Heart right ventricle (tissue), 16 donors: ENCODE data around the gene MYRF. TPM values are rescaled to one million over a fixed set of nuclear protein-coding genes. Genes with fewer than 3 reads are reported as not detected.

Source experiments
- ATAC-seq, 8 donors: fragments of 200-7000 bp; cut with Tn5 transposase; one replicate each; pipeline ENCODE4 v1.9.1; 2020; ENCODE audit warnings: mild to moderate bottlenecking in 8 of 8, moderate library complexity in 8 of 8, moderate number of reproducible peaks in 1 of 8
- DNase-seq, 2 donors: peaks; one replicate each; pipeline ENCODE4 v3.0.0-alpha.2; 2020
- H3K27ac ChIP-seq, 10 donors: fragments of 200-600 bp; sonication (generic) in 2 of 10; one replicate each; pipeline versions ENCODE4 v1.5.0 to v1.8.0; 2020 to 2022; ENCODE audit warnings: mild to moderate bottlenecking in 3 of 10
- H3K27me3 ChIP-seq, 7 donors: fragments of 200-600 bp; one replicate each; pipeline ENCODE4 v1.8.0; 2021 to 2022; ENCODE audit warnings: mild to moderate bottlenecking in 2 of 7
- H3K36me3 ChIP-seq, 9 donors: fragments of 200-600 bp; sonication (generic) in 1 of 9; one replicate each; pipeline versions ENCODE4 v1.5.0 to v1.8.0; 2020 to 2022; ENCODE audit warnings: mild to moderate bottlenecking in 2 of 9
- H3K4me1 ChIP-seq, 9 donors: fragments of 200-600 bp; sonication (generic) in 1 of 9; one replicate each; pipeline versions ENCODE4 v1.5.0 to v1.8.0; 2020 to 2022; ENCODE audit warnings: mild to moderate bottlenecking in 4 of 9
- H3K4me3 ChIP-seq, 10 donors: fragments of 200-600 bp; sonication (generic) in 2 of 10; one replicate each; pipeline versions ENCODE4 v1.5.0 to v1.8.0; 2020 to 2022; ENCODE audit warnings: mild to moderate bottlenecking in 7 of 10, moderate library complexity in 2 of 10
- H3K9me3 ChIP-seq, 11 donors: fragments of 200-600 bp in 10 of 11; sonication (generic) in 2 of 11; one replicate each; pipeline versions ENCODE4 v1.5.0 to v1.8.0; 2013 to 2022; ENCODE audit warnings: mild to moderate bottlenecking in 2 of 11, control low read depth in 1 of 11, moderate library complexity in 1 of 11
- WGBS, 2 donors: extraction: QIAGEN DNeasy Blood & Tissue Kit; methylation state at CpG; one replicate each; pipeline ENCODE4 v1.1.7; 2013; ENCODE audit warnings: inconsistent platforms in 1 of 2; 5-methylcytosine and 5-hydroxymethylcytosine counted together
- intact Hi-C, 10 donors: fragments of 100-400 bp; cut with DNase I; formaldehyde crosslinking; loops; one replicate each; pipeline versions ENCODE4 v1.11.1 to v1.14.2; 2022
- polyA plus RNA-seq, 2 donors: library from polyadenylated mRNA; stranded (reverse); fragments of 200-250 nt; gene quantifications; one replicate each; pipeline ENCODE4 v1.2.3, GENCODE V29; 2013
- total RNA-seq, 10 donors: library from RNA; stranded (reverse); fragmentation: NEBNext Ultra II Directional in 3 of 10; extraction: Animal tissue kit (Norgen Biotek cat#: 25700) in 3 of 10; gene quantifications; one replicate each; pipeline versions ENCODE4 v1.2.1 to v1.2.4, GENCODE V29; 2021 to 2023
- TF ChIP-seq, protein P1 (sequence below), 9 donors: fragments of 200-600 bp; sonication (generic) in 2 of 9; IDR thresholded peaks; one replicate each; pipeline versions ENCODE4 v1.5.0 to v1.8.0; 2021 to 2022; ENCODE audit warnings: antibody characterized with exemption in 9 of 9, mild to moderate bottlenecking in 5 of 9, moderate library complexity in 1 of 9
- donor health status: Arrhythmogenic right ventricular cardiomyopathy.
- donor health status: ischemic (EF 13 %, LVEDD 7.1; RV severe dilation, severe dysfunction).
- donor health status: healthy with polysubstance abuse.
- donor health status: DM: no; HTN: yes; CAD: no.
- donor health status: DM: no; HTN: no; CAD: no.
- donor health status: ischemic (EF 25% LVEDD 6.9; RV normal size, moderate dysfunction).
- donor health status: ischemic (EF 25% LVEDD 5.7; RV mildly dilated, moderate dysfunction).
- donor health status: healthy.
- donor health status: DM: yes; HTN: yes; CAD: no.
- donor health status: Ischemic cardiomyopathy.
- donor health status: ischemic (EF 35%, LVEDD 5.7; RV mildly dilated, moderate dysfunction).
- donor health status: nonischemic (EF 11% LVEDD 7.7; RV severe dilation, severe dysfunction).
- donor health status: DM: yes; HTN: yes; CAD: no.
- donor health status: PGD.
- donor health status: ischemic (EF 29% LVEDD 5.4; RV normal size, mild dysfunction).
- donor health status: nonischemic (EF 23%, LVEDD 6.1; RV moderate dilation, normal function).

MYRF gene
- total and polyA plus RNA-seq, 12 donors: 0.13 to 1.2 (median 0.26) TPM

GRCh38 chr11:61836193-61836592, 83.8 kb downstream of the MYRF start:
- TF ChIP-seq, protein P1, sequence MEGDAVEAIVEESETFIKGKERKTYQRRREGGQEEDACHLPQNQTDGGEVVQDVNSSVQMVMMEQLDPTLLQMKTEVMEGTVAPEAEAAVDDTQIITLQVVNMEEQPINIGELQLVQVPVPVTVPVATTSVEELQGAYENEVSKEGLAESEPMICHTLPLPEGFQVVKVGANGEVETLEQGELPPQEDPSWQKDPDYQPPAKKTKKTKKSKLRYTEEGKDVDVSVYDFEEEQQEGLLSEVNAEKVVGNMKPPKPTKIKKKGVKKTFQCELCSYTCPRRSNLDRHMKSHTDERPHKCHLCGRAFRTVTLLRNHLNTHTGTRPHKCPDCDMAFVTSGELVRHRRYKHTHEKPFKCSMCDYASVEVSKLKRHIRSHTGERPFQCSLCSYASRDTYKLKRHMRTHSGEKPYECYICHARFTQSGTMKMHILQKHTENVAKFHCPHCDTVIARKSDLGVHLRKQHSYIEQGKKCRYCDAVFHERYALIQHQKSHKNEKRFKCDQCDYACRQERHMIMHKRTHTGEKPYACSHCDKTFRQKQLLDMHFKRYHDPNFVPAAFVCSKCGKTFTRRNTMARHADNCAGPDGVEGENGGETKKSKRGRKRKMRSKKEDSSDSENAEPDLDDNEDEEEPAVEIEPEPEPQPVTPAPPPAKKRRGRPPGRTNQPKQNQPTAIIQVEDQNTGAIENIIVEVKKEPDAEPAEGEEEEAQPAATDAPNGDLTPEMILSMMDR (IDR thresholded peaks at IDR 0.05): no peak
- Histone ChIP-seq H3K36me3 (peaks cover 0 to 36% (median 9%) of the 10 kb centered on the region in 9 donors), H3K27me3 (no peaks in the 10 kb centered on the region), H3K4me1 (peaks cover 5 to 47% (median 34%) of the 10 kb centered on the region in 9 donors), H3K27ac (peak overlapping the region in 4 of 10 donors; percentile 71 to 86 (median 77)), H3K4me3 (no peak overlapping the region), H3K9me3 (no peaks in the 10 kb centered on the region)
- intact Hi-C loops: no loop called here
- ATAC-seq (no peak), DNase-seq (no peak)
- WGBS, 2 donors: 96 to 98% methylated on average over 8 of the region's 8 CpGs

DNA sequence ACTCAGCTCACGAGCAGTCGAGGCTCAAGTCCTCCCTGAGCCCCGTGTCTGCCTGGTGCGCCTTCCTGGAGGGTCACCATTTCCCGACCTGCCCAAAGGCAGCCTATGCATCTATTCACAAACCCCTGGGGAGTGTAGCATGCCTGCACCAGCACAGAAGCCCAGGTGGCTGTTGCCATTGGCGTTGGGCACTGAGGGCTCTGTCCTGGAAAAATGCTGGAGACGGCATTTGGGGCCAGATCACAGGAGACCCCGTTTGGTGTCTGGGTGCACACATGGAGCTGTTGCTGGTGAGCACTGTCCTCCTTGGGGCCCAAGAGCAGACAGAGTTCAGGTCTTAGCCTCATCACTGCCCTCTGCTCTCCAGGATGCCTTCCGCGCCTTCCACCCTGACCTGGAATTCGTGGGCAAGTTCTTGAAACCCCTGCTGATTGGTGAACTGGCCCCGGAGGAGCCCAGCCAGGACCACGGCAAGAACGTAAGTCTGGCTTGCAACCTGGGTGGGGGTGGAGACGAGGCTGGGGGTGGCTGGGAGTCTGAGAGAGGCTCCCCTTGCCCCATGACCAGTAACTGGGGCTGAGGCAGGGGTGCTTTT, 85.1 kb downstream of the MYRF start:
- intact Hi-C loops: no loop called here
- H3K27ac ChIP-seq: no peak overlapping the region
- no peak for DNase-seq
- no peaks in the 10 kb centered on the region for H3K27me3 ChIP-seq
- peaks cover 3 to 49% (median 30%) of the 10 kb centered on the region in 9 donors for H3K4me1 ChIP-seq
- TF ChIP-seq, protein P1 (IDR thresholded peaks at IDR 0.05): no peak
- WGBS, 2 donors: 92 to 95% methylated on average over 15 of the region's 15 CpGs
- no peak overlapping the region for H3K4me3 ChIP-seq
- no peaks in the 10 kb centered on the region for H3K9me3 ChIP-seq
- no peak for ATAC-seq
- H3K36me3 ChIP-seq: peaks cover 0 to 49% (median 9%) of the 10 kb centered on the region in 9 donors

Other genes with a start within 250 kb of the MYRF start
- 1 to 10 TPM in 3 of 10 donors, under 1 TPM in 6, not detected in 1; 0.33 to 2.6 (median 0.70) TPM for gene LRRC10B, start 243.9 kb upstream of the MYRF start, total RNA-seq
- 1 to 10 TPM in 1 of 2 donors, under 1 TPM in 1; 0.59 to 2.6 TPM for gene LRRC10B, start 243.9 kb upstream of the MYRF start, polyA plus RNA-seq
- gene SYT7, start 171.6 kb upstream of the MYRF start, total RNA-seq: 10 to 100 TPM; 11.5 to 26.1 (median 18.7) TPM
- gene SYT7, start 171.6 kb upstream of the MYRF start, polyA plus RNA-seq: 10 to 100 TPM; 17.1 to 19.4 TPM
- 1 to 10 TPM; 1.8 to 5.0 (median 3.4) TPM for gene DAGLA, start 72.2 kb upstream of the MYRF start, total RNA-seq
- gene DAGLA, start 72.2 kb upstream of the MYRF start, polyA plus RNA-seq: 1 to 10 TPM; 1.5 to 1.7 TPM
- gene TMEM258, start 40.0 kb downstream of the MYRF start, total RNA-seq: 100 to 1,000 TPM in 9 of 10 donors, 10 to 100 TPM in 1; 98.9 to 142 (median 109) TPM
- gene TMEM258, start 40.0 kb downstream of the MYRF start, polyA plus RNA-seq: 100 to 1,000 TPM in 1 of 2 donors, 10 to 100 TPM in 1; 80.7 to 273 TPM
- gene FEN1, start 40.3 kb downstream of the MYRF start, total RNA-seq: 1 to 10 TPM; 3.7 to 8.6 (median 6.2) TPM
- 1 to 10 TPM; 2.1 to 8.8 TPM for gene FEN1, start 40.3 kb downstream of the MYRF start, polyA plus RNA-seq
- 10 to 100 TPM; 16.4 to 37.4 (median 25.4) TPM for gene FADS1, start 64.4 kb downstream of the MYRF start, total RNA-seq
- gene FADS1, start 64.4 kb downstream of the MYRF start, polyA plus RNA-seq: 10 to 100 TPM; 13.8 to 35.2 TPM
- 10 to 100 TPM; 15.1 to 37.0 (median 23.5) TPM for gene FADS2, start 75.7 kb downstream of the MYRF start, total RNA-seq
- 10 to 100 TPM; 12.2 to 31.6 TPM for gene FADS2, start 75.7 kb downstream of the MYRF start, polyA plus RNA-seq
- 100 to 1,000 TPM in 1 of 10 donors, 10 to 100 TPM in 9; 54.9 to 119 (median 71.1) TPM for gene FADS3, start 138.9 kb downstream of the MYRF start, total RNA-seq
- gene FADS3, start 138.9 kb downstream of the MYRF start, polyA plus RNA-seq: 100 to 1,000 TPM; 119 to 217 TPM
- 10 to 100 TPM in 3 of 10 donors, 1 to 10 TPM in 7; 3.7 to 11.1 (median 6.6) TPM for gene RAB3IL1, start 164.9 kb downstream of the MYRF start, total RNA-seq
- gene RAB3IL1, start 164.9 kb downstream of the MYRF start, polyA plus RNA-seq: 1 to 10 TPM; 8.2 to 9.7 TPM
- 1 to 10 TPM in 5 of 10 donors, under 1 TPM in 5; 0.39 to 1.8 (median 1.2) TPM for gene BEST1, start 197.7 kb downstream of the MYRF start, total RNA-seq
- 1 to 10 TPM; 3.3 to 4.9 TPM for gene BEST1, start 197.7 kb downstream of the MYRF start, polyA plus RNA-seq
- gene FTH1, start 215.0 kb downstream of the MYRF start, total RNA-seq: 1,000 to 10,000 TPM; 2,008 to 4,360 (median 2,962) TPM
- 1,000 to 10,000 TPM; 1,346 to 5,199 TPM for gene FTH1, start 215.0 kb downstream of the MYRF start, polyA plus RNA-seq